T-helper 17 cell (primary cell): ENCODE results near the gene VSX1. TPM values are rescaled to one million over a fixed set of nuclear protein-coding genes. Genes with fewer than 3 reads are reported as not detected.

Experiments used
- ATAC-seq: fragments of 150-1000 bp; cut with Tn5 transposase; 2 replicates; pipeline ENCODE4 v1.10.0; 2021; ENCODE audit warnings: mild to moderate bottlenecking, moderate library complexity
- DNase-seq, 3 donors: peaks; one replicate each; pipeline versions ENCODE4 v3.0.0 to v3.0.0-alpha.2; 2020 to 2021
- H3K9me3 ChIP-seq: one replicate; pipeline ENCODE4 v1.7.0; 2013; ENCODE audit warnings: low read length, mild to moderate bottlenecking; ENCODE audit not compliant: control insufficient read depth, poor library complexity, severe bottlenecking
- H3K27ac Mint-ChIP-seq: one replicate; pipeline ENCODE4 v1.8.0; 2022; ENCODE audit warnings: mild to moderate bottlenecking, moderate library complexity, mixed read lengths
- H3K27me3 Mint-ChIP-seq: one replicate; pipeline ENCODE4 v1.8.0; 2022; ENCODE audit warnings: mixed read lengths
- H3K36me3 Mint-ChIP-seq: one replicate; pipeline ENCODE4 v1.8.0; 2022; ENCODE audit warnings: low read depth, mixed read lengths
- H3K4me1 Mint-ChIP-seq: one replicate; pipeline ENCODE4 v1.8.0; 2022; ENCODE audit warnings: mild to moderate bottlenecking, mixed read lengths
- H3K4me3 Mint-ChIP-seq: one replicate; pipeline ENCODE4 v1.8.0; 2022; ENCODE audit warnings: mild to moderate bottlenecking, moderate library complexity, mixed read lengths
- total RNA-seq, 4 donors: library from RNA in 2 of 4; stranded (reverse) in 2 of 4; gene quantifications; one replicate each; pipeline ENCODE4 v1.2.3 and lab custom pipeline; 2022 to 2026

The VSX1 gene
- total RNA-seq, 2 donors from 2014 or later, result not detected

GRCh38 chr20:25100914-25101313, 19.0 kb upstream of the VSX1 start:
- DNase-seq, result no peak
- ATAC-seq, result no peak
- Mint-ChIP-seq H3K27ac (no peak overlapping the region), H3K4me1 (peaks cover 16% of the 10 kb centered on the region), H3K4me3 (no peak overlapping the region), H3K36me3 (no peaks in the 10 kb centered on the region), H3K27me3 (peaks cover 21% of the 10 kb centered on the region)
- no peaks in the 10 kb centered on the region for H3K9me3 ChIP-seq

DNA sequence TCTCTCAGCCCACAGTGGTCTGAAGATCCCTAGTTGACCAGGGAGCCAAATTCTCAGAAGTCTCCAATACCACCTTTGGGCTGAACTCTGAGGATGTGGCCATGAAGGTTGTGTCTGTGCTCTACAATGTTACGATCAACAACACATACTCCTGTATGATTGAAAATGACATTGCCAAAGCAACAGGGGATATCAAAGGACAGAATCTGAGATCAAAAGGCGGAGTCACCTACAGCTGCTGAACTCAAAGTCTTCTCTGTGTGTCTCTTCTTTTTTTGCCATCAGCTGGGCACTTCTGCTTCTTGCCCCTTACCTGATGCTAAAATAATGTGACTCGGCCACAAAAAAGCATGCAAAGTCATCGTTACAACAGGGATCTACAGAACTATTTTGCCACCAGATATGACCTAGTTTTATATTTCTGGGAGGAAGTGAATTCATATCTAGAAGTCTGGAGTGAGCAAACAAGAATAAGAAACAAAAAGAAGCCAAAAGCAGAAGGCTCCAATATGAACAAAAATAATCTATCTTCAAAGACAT, 17.7 kb upstream of the VSX1 start:
- DNase-seq (no peak), ATAC-seq (peak; percentile 50)
- H3K27me3 Mint-ChIP-seq, result peaks cover 9% of the 10 kb centered on the region
- peak overlapping the region; percentile 60 for H3K4me3 Mint-ChIP-seq
- no peaks in the 10 kb centered on the region for H3K9me3 ChIP-seq
- peaks cover 13% of the 10 kb centered on the region for H3K4me1 Mint-ChIP-seq
- H3K36me3 Mint-ChIP-seq, result no peaks in the 10 kb centered on the region
- peak overlapping the region; percentile 34 for H3K27ac Mint-ChIP-seq

- Mint-ChIP-seq H3K4me1 (peaks cover 15% of the 10 kb centered on the region), H3K27ac (peak overlapping the region; percentile 39), H3K27me3 (no peaks in the 10 kb centered on the region), H3K36me3 (no peaks in the 10 kb centered on the region), H3K4me3 (no peak overlapping the region)
- ATAC-seq, result no peak
- H3K9me3 ChIP-seq, result no peaks in the 10 kb centered on the region
- no peak for DNase-seq
These were observed 15.6 kb upstream of the VSX1 start for GRCh38 chr20:25097498-25097897.

- no peaks in the 10 kb centered on the region for H3K9me3 ChIP-seq
- DNase-seq (peak; percentile 55 to 60 (median 59)), ATAC-seq (peak; percentile 98)
- Mint-ChIP-seq H3K4me3 (peak overlapping the region; percentile 73), H3K27ac (peak overlapping the region; percentile 86), H3K36me3 (no peaks in the 10 kb centered on the region), H3K4me1 (peaks cover 35% of the 10 kb centered on the region), H3K27me3 (peaks cover 8% of the 10 kb centered on the region)
These were observed 8.8 kb upstream of the VSX1 start for GRCh38 chr20:25090492-25091429.

GRCh38 chr20:25089662-25090061, 7.7 kb upstream of the VSX1 start:
- ATAC-seq, result no peak
- no peaks in the 10 kb centered on the region for H3K36me3 Mint-ChIP-seq
- peaks cover 38% of the 10 kb centered on the region for H3K4me1 Mint-ChIP-seq
- peaks cover 14% of the 10 kb centered on the region for H3K27me3 Mint-ChIP-seq
- H3K9me3 ChIP-seq, result no peaks in the 10 kb centered on the region
- H3K4me3 Mint-ChIP-seq, result no peak overlapping the region
- H3K27ac Mint-ChIP-seq, result peak overlapping the region; percentile 86
- no peak for DNase-seq

DNA sequence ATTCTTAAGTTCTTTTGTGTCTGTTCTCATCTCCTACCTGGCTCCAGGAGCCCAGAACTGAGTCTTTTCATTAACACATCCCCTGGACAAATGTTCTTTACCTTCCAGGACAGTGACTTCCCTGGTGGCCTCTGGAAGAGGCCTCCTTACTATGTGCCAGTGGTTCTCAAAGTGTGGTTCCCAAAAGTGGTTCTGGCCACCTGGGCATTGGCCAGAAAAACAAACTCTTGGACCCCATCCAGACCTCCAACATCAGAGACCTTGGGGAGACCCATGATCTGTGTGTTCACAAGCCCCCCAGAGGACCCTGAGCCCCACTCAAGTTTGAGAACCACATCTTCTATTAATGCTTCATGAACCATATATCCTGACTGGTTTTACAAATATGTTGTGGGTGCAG, 7.2 kb upstream of the VSX1 start:
- H3K4me3 Mint-ChIP-seq, result no peak overlapping the region
- no peaks in the 10 kb centered on the region for H3K36me3 Mint-ChIP-seq
- peak overlapping the region; percentile 86 for H3K27ac Mint-ChIP-seq
- DNase-seq, result no peak
- peaks cover 38% of the 10 kb centered on the region for H3K4me1 Mint-ChIP-seq
- no peak for ATAC-seq
- H3K9me3 ChIP-seq, result no peaks in the 10 kb centered on the region
- H3K27me3 Mint-ChIP-seq, result peaks cover 19% of the 10 kb centered on the region

DNA sequence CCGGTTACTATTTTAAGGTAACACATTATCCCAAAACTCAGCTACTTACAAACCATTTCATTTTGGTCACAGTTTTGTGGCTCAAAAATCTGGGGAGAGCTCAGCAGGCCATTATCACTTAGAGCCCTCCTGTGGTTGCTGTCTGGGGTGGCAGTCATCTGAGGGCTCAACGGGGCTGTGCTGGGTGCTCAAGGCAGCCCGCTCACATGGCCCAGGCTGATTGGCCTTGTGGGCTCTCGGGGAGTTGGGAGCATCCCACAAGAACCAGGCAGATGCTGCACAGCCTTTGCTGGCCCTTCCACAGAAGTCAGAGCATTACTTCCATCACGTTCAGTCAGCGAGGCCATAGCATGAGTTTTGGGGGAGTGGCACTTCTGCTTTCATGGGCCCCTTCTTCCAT, 6.3 kb upstream of the VSX1 start:
- H3K4me3 Mint-ChIP-seq, result no peak overlapping the region
- no peaks in the 10 kb centered on the region for H3K36me3 Mint-ChIP-seq
- ATAC-seq (no peak), DNase-seq (no peak)
- H3K4me1 Mint-ChIP-seq, result peaks cover 42% of the 10 kb centered on the region
- H3K9me3 ChIP-seq, result no peaks in the 10 kb centered on the region
- H3K27ac Mint-ChIP-seq, result no peak overlapping the region
- H3K27me3 Mint-ChIP-seq, result peaks cover 28% of the 10 kb centered on the region

DNA sequence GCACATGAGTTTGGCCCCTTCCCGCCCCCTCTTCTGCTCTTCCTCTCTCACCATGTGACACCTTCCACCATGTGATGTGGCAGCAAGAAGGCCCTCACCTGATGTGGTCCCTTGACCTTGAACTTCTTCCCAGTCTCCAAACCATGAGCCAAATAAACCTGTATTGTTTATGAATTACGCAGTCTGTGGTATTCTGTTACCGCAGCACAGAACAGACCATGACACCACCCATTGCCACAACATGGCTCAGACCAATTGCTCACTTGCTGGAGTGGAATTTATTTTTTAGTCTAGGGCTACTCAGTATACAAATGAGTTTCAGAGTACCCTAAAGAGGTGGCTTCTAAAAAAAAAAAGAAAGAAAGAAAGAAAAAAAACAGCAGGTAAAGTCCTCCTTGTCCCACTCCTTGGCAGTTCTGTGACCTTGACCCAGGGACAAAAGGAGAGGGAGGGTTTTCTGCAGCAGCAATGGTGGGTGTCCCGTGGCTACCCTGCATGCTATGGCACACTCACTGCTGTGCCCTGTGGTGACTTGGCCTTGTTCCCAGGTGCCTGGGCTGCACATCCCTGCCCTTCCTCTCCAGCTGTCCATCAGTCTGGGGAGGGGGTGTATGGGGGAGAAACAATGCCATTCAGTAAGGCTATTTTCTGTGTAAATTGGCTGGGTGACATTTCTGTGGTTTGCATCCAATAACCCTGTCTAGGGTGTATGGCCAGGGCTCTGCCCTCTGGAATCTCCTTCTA, 5.4 kb upstream of the VSX1 start:
- H3K4me3 Mint-ChIP-seq, result no peak overlapping the region
- peaks cover 42% of the 10 kb centered on the region for H3K4me1 Mint-ChIP-seq
- DNase-seq (no peak), ATAC-seq (no peak)
- H3K36me3 Mint-ChIP-seq, result no peaks in the 10 kb centered on the region
- peaks cover 34% of the 10 kb centered on the region for H3K27me3 Mint-ChIP-seq
- H3K9me3 ChIP-seq, result no peaks in the 10 kb centered on the region
- no peak overlapping the region for H3K27ac Mint-ChIP-seq

GRCh38 chr20:25085756-25086495, 4.0 kb upstream of the VSX1 start:
- H3K9me3 ChIP-seq, result no peaks in the 10 kb centered on the region
- Mint-ChIP-seq H3K27ac (no peak overlapping the region), H3K36me3 (no peaks in the 10 kb centered on the region), H3K4me3 (no peak overlapping the region), H3K27me3 (peaks cover 40% of the 10 kb centered on the region), H3K4me1 (peaks cover 29% of the 10 kb centered on the region)
- DNase-seq (no peak), ATAC-seq (no peak)

DNA sequence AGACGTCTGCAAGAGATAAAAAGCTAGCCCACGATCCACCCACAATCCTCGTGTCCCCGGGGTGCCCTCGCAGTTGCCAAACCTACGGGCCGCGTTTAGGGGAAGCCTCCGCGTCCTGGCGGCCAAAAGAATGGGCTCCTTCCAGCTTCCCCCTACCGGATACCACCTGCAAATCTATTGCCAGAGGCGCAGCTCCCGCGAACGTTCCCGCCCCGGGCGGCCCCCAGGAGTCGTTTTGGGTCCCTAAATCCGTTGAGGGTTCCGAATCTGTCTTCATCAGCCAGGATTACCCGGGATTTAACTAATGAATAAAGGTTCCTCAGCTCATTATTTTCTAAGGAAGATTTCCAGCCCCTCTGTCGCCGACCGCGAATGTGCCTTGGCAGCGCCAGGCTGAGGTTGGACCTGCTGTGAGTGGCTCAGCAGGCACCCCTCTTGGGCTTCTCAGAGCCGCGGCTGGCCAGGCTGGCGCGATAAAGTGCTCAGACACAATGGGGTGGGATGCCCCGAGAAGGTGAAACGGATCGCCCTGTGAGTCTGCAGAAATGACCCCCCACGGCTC, 2.8 kb upstream of the VSX1 start:
- H3K27me3 Mint-ChIP-seq, result peaks cover 49% of the 10 kb centered on the region
- H3K27ac Mint-ChIP-seq, result no peak overlapping the region

DNA sequence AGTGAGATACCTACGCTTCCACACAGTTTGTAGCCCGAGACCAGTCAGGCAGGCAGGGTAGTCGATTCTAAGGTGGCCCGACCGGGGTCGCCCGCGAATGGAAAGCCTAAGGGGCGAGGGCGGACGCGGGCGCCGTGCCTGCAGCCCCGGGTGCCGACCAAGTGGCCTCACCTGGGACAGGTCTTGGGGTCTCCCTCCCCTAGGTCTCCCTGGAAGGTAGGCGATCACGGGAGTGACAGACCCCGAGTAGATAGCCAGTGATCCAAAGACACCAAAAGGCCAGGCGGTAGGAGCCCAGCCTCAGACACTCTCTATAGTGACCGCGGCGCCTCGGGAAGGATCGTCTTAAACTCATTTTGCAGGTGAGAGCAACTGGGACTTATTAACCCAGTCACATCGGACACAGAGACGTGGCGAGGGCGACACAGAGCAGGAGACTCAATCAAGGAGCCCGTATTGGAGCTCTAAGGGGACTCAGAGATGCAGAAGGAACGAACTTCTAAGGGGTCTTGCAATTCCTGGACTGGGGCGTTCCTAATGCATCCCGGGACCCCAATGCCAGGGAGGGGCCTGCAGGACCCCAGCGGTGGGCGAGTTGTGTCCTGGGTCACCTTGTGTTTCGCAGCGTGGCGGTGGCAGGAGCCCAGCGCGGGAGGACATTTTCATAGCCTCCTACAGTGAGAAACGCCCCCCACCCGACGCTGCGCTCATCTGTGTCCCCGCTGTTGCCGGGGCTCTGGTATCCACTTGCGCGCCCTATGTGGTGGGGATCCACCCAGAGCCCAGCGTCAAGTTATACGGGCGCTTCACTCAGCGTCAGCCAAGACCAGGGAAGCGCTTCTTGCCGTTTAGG, 2.1 kb upstream of the VSX1 start:
- no peaks in the 10 kb centered on the region for H3K36me3 Mint-ChIP-seq
- peaks cover 56% of the 10 kb centered on the region for H3K27me3 Mint-ChIP-seq
- no peak overlapping the region for H3K27ac Mint-ChIP-seq
- no peaks in the 10 kb centered on the region for H3K9me3 ChIP-seq
- H3K4me3 Mint-ChIP-seq, result peak overlapping the region; percentile 41
- no peak for DNase-seq
- peaks cover 16% of the 10 kb centered on the region for H3K4me1 Mint-ChIP-seq
- ATAC-seq, result peak; percentile 46

More for the DNA sequence above, 2.8 kb upstream of the VSX1 start:
- no peaks in the 10 kb centered on the region for H3K9me3 ChIP-seq
- peaks cover 20% of the 10 kb centered on the region for H3K4me1 Mint-ChIP-seq
- H3K36me3 Mint-ChIP-seq, result no peaks in the 10 kb centered on the region
- ATAC-seq, result peak; percentile 33
- peak overlapping the region; percentile 33 for H3K4me3 Mint-ChIP-seq
- DNase-seq, result no peak
